ENCODE results near the gene VAV3.

VAV3 gene

GRCh38 chr1:107833061-107833460, 131.9 kb downstream of the VAV3 start:
- ATAC-seq, result no peak
- no peaks in the 10 kb centered on the region for H3K27me3 Mint-ChIP-seq
- peaks cover 14% of the 10 kb centered on the region for H3K9me3 Mint-ChIP-seq
- H3K4me3 Mint-ChIP-seq, result no peak overlapping the region
- no peak overlapping the region for H3K27ac Mint-ChIP-seq
- H3K36me3 Mint-ChIP-seq (ENCODE audit: low read depth), result peaks cover 10% of the 10 kb centered on the region
- peaks cover 72% of the 10 kb centered on the region for H3K4me1 Mint-ChIP-seq
- DNase-seq, result no peak

- no peak for DNase-seq
- Mint-ChIP-seq H3K9me3 (peaks cover 4% of the 10 kb centered on the region), H3K4me1 (peaks cover 70% of the 10 kb centered on the region)
These were observed 133.1 kb downstream of the VAV3 start for GRCh38 chr1:107831921-107832320.

GRCh38 chr1:107830526-107830925, 134.5 kb downstream of the VAV3 start:
- H3K4me3 Mint-ChIP-seq, result no peak overlapping the region
- H3K27me3 Mint-ChIP-seq, result no peaks in the 10 kb centered on the region
- DNase-seq, result no peak
- peaks cover 3% of the 10 kb centered on the region for H3K36me3 Mint-ChIP-seq (ENCODE audit: low read depth)
- H3K4me1 Mint-ChIP-seq, result peaks cover 69% of the 10 kb centered on the region
- ATAC-seq, result no peak
- H3K9me3 Mint-ChIP-seq, result no peaks in the 10 kb centered on the region
- no peak overlapping the region for H3K27ac Mint-ChIP-seq

More at GRCh38 chr1:107831921-107832320, 133.1 kb downstream of the VAV3 start:
- ATAC-seq, result no peak
- no peaks in the 10 kb centered on the region for H3K27me3 Mint-ChIP-seq
- peak overlapping the region; percentile 17 for H3K27ac Mint-ChIP-seq
- no peak overlapping the region for H3K4me3 Mint-ChIP-seq
- peaks cover 6% of the 10 kb centered on the region for H3K36me3 Mint-ChIP-seq (ENCODE audit: low read depth)

GRCh38 chr1:107830075-107830474, 134.9 kb downstream of the VAV3 start:
- DNase-seq, result no peak
- H3K4me1 Mint-ChIP-seq, result peaks cover 72% of the 10 kb centered on the region
- peaks cover 3% of the 10 kb centered on the region for H3K36me3 Mint-ChIP-seq (ENCODE audit: low read depth)
- H3K9me3 Mint-ChIP-seq, result no peaks in the 10 kb centered on the region
- H3K27ac Mint-ChIP-seq, result no peak overlapping the region
- no peaks in the 10 kb centered on the region for H3K27me3 Mint-ChIP-seq
- no peak overlapping the region for H3K4me3 Mint-ChIP-seq
- no peak for ATAC-seq

- Mint-ChIP-seq H3K27me3 (no peaks in the 10 kb centered on the region), H3K4me3 (no peak overlapping the region), H3K36me3 (ENCODE audit: low read depth) (peaks cover 3% of the 10 kb centered on the region), H3K27ac (peak overlapping the region; percentile 75), H3K4me1 (peaks cover 66% of the 10 kb centered on the region), H3K9me3 (peaks cover under 1% of the 10 kb centered on the region)
- peak; percentile 46 for ATAC-seq
- no peak for DNase-seq
These were observed 135.8 kb downstream of the VAV3 start for GRCh38 chr1:107829036-107829770.

GRCh38 chr1:107824946-107825345, 140.0 kb downstream of the VAV3 start:
- H3K36me3 Mint-ChIP-seq (ENCODE audit: low read depth), result peaks cover 26% of the 10 kb centered on the region
- no peaks in the 10 kb centered on the region for H3K27me3 Mint-ChIP-seq
- DNase-seq, result no peak
- H3K9me3 Mint-ChIP-seq, result peaks cover 26% of the 10 kb centered on the region
- ATAC-seq, result no peak
- H3K4me1 Mint-ChIP-seq, result peaks cover 65% of the 10 kb centered on the region
- no peak overlapping the region for H3K27ac Mint-ChIP-seq
- no peak overlapping the region for H3K4me3 Mint-ChIP-seq

- Mint-ChIP-seq H3K4me1 (peaks cover 60% of the 10 kb centered on the region), H3K27ac (peak overlapping the region; percentile 97), H3K9me3 (peaks cover 26% of the 10 kb centered on the region), H3K27me3 (no peaks in the 10 kb centered on the region), H3K36me3 (ENCODE audit: low read depth) (peaks cover 26% of the 10 kb centered on the region), H3K4me3 (peak overlapping the region; percentile 53)
- ATAC-seq (peak; percentile 98), DNase-seq (peak; percentile 27)
These were observed 143.6 kb downstream of the VAV3 start for GRCh38 chr1:107821340-107821739.

- Mint-ChIP-seq H3K36me3 (ENCODE audit: low read depth) (peaks cover 26% of the 10 kb centered on the region), H3K27ac (peak overlapping the region; percentile 97), H3K4me1 (peaks cover 56% of the 10 kb centered on the region), H3K9me3 (peaks cover 26% of the 10 kb centered on the region), H3K4me3 (peak overlapping the region; percentile 53), H3K27me3 (no peaks in the 10 kb centered on the region)
- ATAC-seq (peak; percentile 84), DNase-seq (no peak)
These were observed 144.2 kb downstream of the VAV3 start for GRCh38 chr1:107820801-107821200.

GRCh38 chr1:107817935-107818334, 147.0 kb downstream of the VAV3 start:
- Mint-ChIP-seq H3K36me3 (ENCODE audit: low read depth) (peaks cover 18% of the 10 kb centered on the region), H3K27me3 (no peaks in the 10 kb centered on the region), H3K4me1 (peaks cover 53% of the 10 kb centered on the region), H3K9me3 (peaks cover 12% of the 10 kb centered on the region), H3K27ac (no peak overlapping the region), H3K4me3 (no peak overlapping the region)
- DNase-seq (no peak), ATAC-seq (no peak)

GRCh38 chr1:107817206-107817605, 147.8 kb downstream of the VAV3 start:
- ATAC-seq (no peak), DNase-seq (no peak)
- no peaks in the 10 kb centered on the region for H3K27me3 Mint-ChIP-seq
- no peak overlapping the region for H3K27ac Mint-ChIP-seq
- peaks cover 49% of the 10 kb centered on the region for H3K4me1 Mint-ChIP-seq
- no peak overlapping the region for H3K4me3 Mint-ChIP-seq
- peaks cover 8% of the 10 kb centered on the region for H3K9me3 Mint-ChIP-seq
- peaks cover 13% of the 10 kb centered on the region for H3K36me3 Mint-ChIP-seq (ENCODE audit: low read depth)

- peaks cover 45% of the 10 kb centered on the region for H3K4me1 Mint-ChIP-seq
- no peak overlapping the region for H3K27ac Mint-ChIP-seq
- peaks cover 2% of the 10 kb centered on the region for H3K36me3 Mint-ChIP-seq (ENCODE audit: low read depth)
- no peaks in the 10 kb centered on the region for H3K9me3 Mint-ChIP-seq
- no peak overlapping the region for H3K4me3 Mint-ChIP-seq
- no peak for DNase-seq
- ATAC-seq, result no peak
- no peaks in the 10 kb centered on the region for H3K27me3 Mint-ChIP-seq
These were observed 154.6 kb downstream of the VAV3 start for GRCh38 chr1:107810291-107810951.

- Mint-ChIP-seq H3K27me3 (no peaks in the 10 kb centered on the region), H3K4me3 (no peak overlapping the region), H3K9me3 (no peaks in the 10 kb centered on the region), H3K4me1 (peaks cover 65% of the 10 kb centered on the region), H3K36me3 (ENCODE audit: low read depth) (peaks cover 2% of the 10 kb centered on the region), H3K27ac (no peak overlapping the region)
- ATAC-seq (no peak), DNase-seq (no peak)
These were observed 157.1 kb downstream of the VAV3 start for GRCh38 chr1:107807855-107808254.

- ATAC-seq (peak; percentile 28), DNase-seq (no peak)
- Mint-ChIP-seq H3K36me3 (ENCODE audit: low read depth) (peaks cover 2% of the 10 kb centered on the region), H3K9me3 (no peaks in the 10 kb centered on the region), H3K27me3 (no peaks in the 10 kb centered on the region), H3K4me3 (no peak overlapping the region), H3K27ac (no peak overlapping the region), H3K4me1 (peaks cover 69% of the 10 kb centered on the region)
These were observed 157.6 kb downstream of the VAV3 start for GRCh38 chr1:107807405-107807804.

GRCh38 chr1:107806902-107807301, 158.1 kb downstream of the VAV3 start:
- DNase-seq, result no peak
- ATAC-seq, result no peak
- Mint-ChIP-seq H3K27me3 (no peaks in the 10 kb centered on the region), H3K27ac (no peak overlapping the region), H3K9me3 (no peaks in the 10 kb centered on the region), H3K36me3 (ENCODE audit: low read depth) (peaks cover 2% of the 10 kb centered on the region), H3K4me3 (no peak overlapping the region), H3K4me1 (peaks cover 69% of the 10 kb centered on the region)

- Mint-ChIP-seq H3K4me1 (peaks cover 59% of the 10 kb centered on the region), H3K36me3 (ENCODE audit: low read depth) (peaks cover 2% of the 10 kb centered on the region), H3K9me3 (peaks cover 8% of the 10 kb centered on the region), H3K27ac (peak overlapping the region; percentile 65), H3K27me3 (no peaks in the 10 kb centered on the region), H3K4me3 (peak overlapping the region; percentile 19)
- ATAC-seq (no peak), DNase-seq (no peak)
These were observed 160.2 kb downstream of the VAV3 start for GRCh38 chr1:107804741-107805140.

All from activated naive CD8-positive, alpha-beta T cell treated with anti-CD3 and anti-CD28 coated beads, Interleukin-2, amount 50 U/mL, for 24 hours (primary cell).